Suprapubic skin (tissue), 4 donors: ENCODE data around the gene TCEAL7. TPM values are rescaled to one million over a fixed set of nuclear protein-coding genes. Genes with fewer than 3 reads are reported as not detected.
"Not testable (repeated sequence)": the region's sequence is repeated elsewhere in the genome, so short reads cannot be mapped to it uniquely, and the experiment has no call there.

Experiments used
- DNase-seq, 2 donors: peaks; one replicate each; pipeline ENCODE4 v3.0.0-alpha.2; 2019; ENCODE audit warnings: low spot score in 2 of 2
- H3K27ac ChIP-seq: fragments of 200-600 bp; sonication (generic); one replicate; pipeline ENCODE4 v1.5.1; 2019
- H3K27me3 ChIP-seq: fragments of 200-600 bp; sonication (generic); one replicate; pipeline ENCODE4 v1.5.1; 2019
- H3K36me3 ChIP-seq: fragments of 200-600 bp; sonication (generic); one replicate; pipeline ENCODE4 v1.5.1; 2019
- H3K4me1 ChIP-seq: fragments of 200-600 bp; sonication (generic); one replicate; pipeline ENCODE4 v1.5.1; 2019
- H3K4me3 ChIP-seq: fragments of 200-600 bp; sonication (generic); one replicate; pipeline ENCODE4 v1.5.1; 2019; ENCODE audit warnings: mild to moderate bottlenecking
- H3K9me3 ChIP-seq: fragments of 200-600 bp; sonication (generic); one replicate; pipeline ENCODE4 v1.5.1; 2019
- EP300 ChIP-seq: sonication (generic); formaldehyde crosslinking; IDR thresholded peaks from one replicate; pipeline ENCODE4 v1.6.1; 2017; ENCODE audit warnings: antibody characterized with exemption
- POLR2A ChIP-seq, 2 donors: fragments of 450-650 bp; IDR thresholded peaks; one replicate each; pipeline ENCODE4 v1.6.1; 2017; ENCODE audit warnings: antibody characterized with exemption in 2 of 2, mild to moderate bottlenecking in 2 of 2, moderate library complexity in 2 of 2
- POLR2AphosphoS5 ChIP-seq, 3 donors: sonication (generic); formaldehyde crosslinking; IDR thresholded peaks; one replicate each; pipeline ENCODE4 v1.6.1; 2017; ENCODE audit warnings: antibody characterized with exemption in 3 of 3
- WGBS: methylation state at CpG from one replicate; pipeline ENCODE4 v1.1.5; 2018; 5-methylcytosine and 5-hydroxymethylcytosine counted together
- total RNA-seq, 4 donors: library from RNA; depleted of rRNA; stranded (reverse); fragments of >200 nt; gene quantifications; one replicate each; pipeline ENCODE4 v1.1.0, GENCODE V29; 2016
- TF ChIP-seq, protein P1 (sequence below), 2 donors: fragments of 200-600 bp in 1 of 2; fragments of 450-650 bp in 1 of 2; sonication (generic) in 1 of 2; IDR thresholded peaks; one replicate each; pipeline ENCODE4 v1.5.1; 2016 to 2019; ENCODE audit warnings: antibody characterized with exemption in 2 of 2, mild to moderate bottlenecking in 1 of 2, moderate library complexity in 1 of 2

The TCEAL7 gene, protein sequence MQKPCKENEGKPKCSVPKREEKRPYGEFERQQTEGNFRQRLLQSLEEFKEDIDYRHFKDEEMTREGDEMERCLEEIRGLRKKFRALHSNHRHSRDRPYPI
- 1 to 10 TPM in 3 of 4 donors, under 1 TPM in 1; 0.72 to 2.5 (median 1.9) TPM for total RNA-seq

DNA sequence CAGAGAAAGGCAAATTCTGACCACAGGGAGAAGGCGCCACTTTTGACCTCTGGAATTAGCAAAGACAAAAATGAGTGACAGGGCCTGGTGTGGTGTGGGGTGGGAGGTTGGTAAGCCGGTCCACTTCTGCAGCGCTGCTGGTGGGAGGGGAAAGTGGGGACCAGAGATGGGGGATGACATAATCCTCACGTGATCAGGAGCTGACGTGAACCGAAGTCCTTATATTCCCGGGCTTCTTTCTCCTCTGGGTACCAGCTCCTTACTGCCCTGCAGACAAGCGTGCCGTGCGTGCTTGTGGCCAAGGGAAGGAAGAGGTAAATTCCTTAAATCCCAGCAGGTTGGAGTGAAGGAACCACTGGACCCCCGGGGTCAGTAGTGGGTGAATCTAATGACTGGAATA is at the start of gene TCEAL7:
Gene TCEAL7 (plus strand): TSS at position 249 of the 400 bp plus-strand sequence. CDS start 1,165 bp downstream, outside the sequence.
- Histone ChIP-seq H3K9me3 (no peaks in the 10 kb centered on the region), H3K27ac (no peak within 1 kb of the TSS), H3K4me1 (no peaks in the 10 kb centered on the region), H3K27me3 (no peaks in the 10 kb centered on the region), H3K4me3 (peak within 1 kb of the TSS; percentile 30), H3K36me3 (no peaks in the 10 kb centered on the region)
- 41% methylated on average over 11 of the region's 11 CpGs for WGBS
- no peak for DNase-seq
- TF ChIP-seq, protein P1, sequence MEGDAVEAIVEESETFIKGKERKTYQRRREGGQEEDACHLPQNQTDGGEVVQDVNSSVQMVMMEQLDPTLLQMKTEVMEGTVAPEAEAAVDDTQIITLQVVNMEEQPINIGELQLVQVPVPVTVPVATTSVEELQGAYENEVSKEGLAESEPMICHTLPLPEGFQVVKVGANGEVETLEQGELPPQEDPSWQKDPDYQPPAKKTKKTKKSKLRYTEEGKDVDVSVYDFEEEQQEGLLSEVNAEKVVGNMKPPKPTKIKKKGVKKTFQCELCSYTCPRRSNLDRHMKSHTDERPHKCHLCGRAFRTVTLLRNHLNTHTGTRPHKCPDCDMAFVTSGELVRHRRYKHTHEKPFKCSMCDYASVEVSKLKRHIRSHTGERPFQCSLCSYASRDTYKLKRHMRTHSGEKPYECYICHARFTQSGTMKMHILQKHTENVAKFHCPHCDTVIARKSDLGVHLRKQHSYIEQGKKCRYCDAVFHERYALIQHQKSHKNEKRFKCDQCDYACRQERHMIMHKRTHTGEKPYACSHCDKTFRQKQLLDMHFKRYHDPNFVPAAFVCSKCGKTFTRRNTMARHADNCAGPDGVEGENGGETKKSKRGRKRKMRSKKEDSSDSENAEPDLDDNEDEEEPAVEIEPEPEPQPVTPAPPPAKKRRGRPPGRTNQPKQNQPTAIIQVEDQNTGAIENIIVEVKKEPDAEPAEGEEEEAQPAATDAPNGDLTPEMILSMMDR (IDR thresholded peaks at IDR 0.05) = no peak
- TF ChIP-seq POLR2A (IDR thresholded peaks at IDR 0.05) = no peak
- no peak for TF ChIP-seq POLR2AphosphoS5 (IDR thresholded peaks at IDR 0.05)
- no peak for TF ChIP-seq EP300

DNA sequence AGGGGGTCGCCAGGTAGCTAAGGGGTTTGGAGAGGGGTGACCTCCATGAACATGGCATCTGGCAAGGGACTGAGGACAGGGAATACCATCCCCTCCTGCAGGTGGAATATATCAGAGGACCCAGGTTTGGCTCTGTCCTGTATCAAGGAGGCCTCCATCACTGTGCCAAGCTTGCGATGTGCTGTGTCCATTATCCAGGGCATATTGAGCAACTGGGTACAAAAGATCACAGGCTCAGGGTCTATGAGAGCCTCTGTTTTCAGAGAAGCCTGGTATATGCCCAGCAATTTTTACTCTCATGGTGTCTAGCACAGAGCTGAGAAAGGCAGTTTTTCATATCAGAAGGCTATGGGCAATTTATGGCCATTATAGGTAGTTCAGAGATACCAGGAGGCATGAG is 36.9 kb upstream of the TCEAL7 start:
- Histone ChIP-seq H3K4me1 (no peaks in the 10 kb centered on the region), H3K27me3 (no peaks in the 10 kb centered on the region), H3K27ac (no peak overlapping the region), H3K36me3 (no peaks in the 10 kb centered on the region), H3K9me3 (no peaks in the 10 kb centered on the region), H3K4me3 (no peak overlapping the region)
- no peak for TF ChIP-seq EP300
- TF ChIP-seq, protein P1 (IDR thresholded peaks at IDR 0.05) = no peak
- no peak for TF ChIP-seq POLR2A (IDR thresholded peaks at IDR 0.05)
- no peak for TF ChIP-seq POLR2AphosphoS5 (IDR thresholded peaks at IDR 0.05)
- WGBS = 100% methylated on average over 1 of the region's 2 CpGs
- no peak for DNase-seq

DNA sequence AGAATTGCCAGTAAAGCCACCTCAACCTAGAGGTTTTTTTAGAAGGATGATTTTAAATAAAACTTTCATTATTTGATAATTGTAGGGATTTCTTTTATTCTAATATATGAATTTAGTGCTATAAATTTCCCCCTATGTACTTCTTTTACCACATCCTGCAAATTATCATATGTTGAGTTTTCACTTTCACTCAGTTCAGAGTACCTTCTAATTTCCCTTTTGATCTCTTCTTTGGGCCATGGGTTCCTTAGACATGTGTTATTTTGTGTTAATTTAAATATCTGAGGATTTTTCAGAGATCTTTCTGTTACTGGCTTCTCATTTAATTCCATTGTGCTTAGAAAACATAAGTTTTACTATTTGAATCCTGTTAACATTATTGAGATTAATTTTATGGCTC is 25.3 kb upstream of the TCEAL7 start:
- Histone ChIP-seq H3K36me3 (no peaks in the 10 kb centered on the region), H3K4me1 (no peaks in the 10 kb centered on the region), H3K27me3 (no peaks in the 10 kb centered on the region)

DNA sequence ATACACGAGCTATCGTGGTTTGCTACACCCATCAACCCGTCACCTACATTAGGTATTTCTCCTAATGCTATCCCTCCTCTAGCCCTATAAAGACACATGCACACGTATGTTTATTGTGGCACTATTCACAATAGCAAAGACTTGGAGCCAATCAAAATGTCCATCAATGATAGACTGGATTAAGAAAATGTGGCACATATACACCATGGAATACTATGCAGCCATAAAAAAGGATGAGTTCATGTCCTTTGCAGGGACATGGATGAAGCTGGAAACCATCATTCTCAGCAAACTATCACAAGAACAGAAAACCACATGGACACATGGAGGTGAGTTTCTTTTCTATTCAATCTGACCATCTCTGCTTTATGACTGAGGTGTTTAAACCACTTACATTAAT is 24.4 kb upstream of the TCEAL7 start:
- whole genome bisulfite sequencing = 87% methylated on average over 4 of the region's 4 CpGs
- H3K4me1 ChIP-seq, H3K27me3 ChIP-seq, DNase-seq, H3K4me3 ChIP-seq, H3K36me3 ChIP-seq, H3K9me3 ChIP-seq, H3K27ac ChIP-seq: not testable (repeated sequence)

More for the DNA sequence above, 25.3 kb upstream of the TCEAL7 start:
- TF ChIP-seq POLR2A (IDR thresholded peaks at IDR 0.05) (no peak), EP300 (no peak), POLR2AphosphoS5 (IDR thresholded peaks at IDR 0.05) (no peak)
- TF ChIP-seq, protein P1 (IDR thresholded peaks at IDR 0.05) = no peak
- Histone ChIP-seq H3K27ac (no peak overlapping the region), H3K9me3 (no peaks in the 10 kb centered on the region), H3K4me3 (no peak overlapping the region)
- DNase-seq = no peak

DNA sequence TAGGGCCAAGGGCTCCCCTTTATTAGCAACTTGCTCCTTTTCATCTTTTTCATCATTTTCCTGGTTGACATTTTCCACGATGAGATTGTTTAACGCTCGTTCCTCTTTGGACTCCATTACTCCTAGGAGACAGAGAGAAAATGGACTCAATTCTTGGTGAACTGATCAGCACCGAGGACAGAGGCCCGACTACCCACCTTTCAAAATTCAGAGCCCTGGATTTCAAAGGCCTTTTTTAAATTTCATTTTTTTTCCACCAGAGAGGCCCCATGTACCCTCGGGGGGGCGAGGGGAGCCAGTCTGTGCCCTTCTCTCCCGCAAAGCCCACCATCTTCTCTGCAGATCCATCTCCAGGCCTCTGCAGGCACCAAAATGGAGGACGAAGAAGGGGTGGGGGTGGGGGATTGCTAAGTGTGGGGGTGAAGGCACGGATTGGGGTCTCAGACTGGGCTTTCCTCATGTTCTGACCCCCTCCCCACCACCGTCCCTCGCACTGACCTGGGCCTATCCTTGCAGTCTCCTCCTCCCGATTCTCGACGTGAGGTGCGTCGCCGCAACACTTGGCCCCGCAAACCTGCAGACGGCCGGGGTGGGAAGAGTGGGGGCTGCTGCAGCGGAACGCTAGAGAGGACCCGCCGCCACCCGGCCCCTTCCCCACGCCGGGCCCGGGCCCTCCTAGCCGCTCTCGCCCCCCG is 20.0 kb upstream of the TCEAL7 start:
- H3K36me3 ChIP-seq = no peaks in the 10 kb centered on the region
- 59% methylated on average over 18 of the region's 32 CpGs for WGBS
- no peak for DNase-seq
- no peaks in the 10 kb centered on the region for H3K9me3 ChIP-seq
- peak overlapping the region; percentile 66 for H3K4me3 ChIP-seq
- no peak overlapping the region for H3K27ac ChIP-seq
- peaks cover 10% of the 10 kb centered on the region for H3K4me1 ChIP-seq
- TF ChIP-seq EP300 (no peak), POLR2A (IDR thresholded peaks at IDR 0.05) (no peak), POLR2AphosphoS5 (IDR thresholded peaks at IDR 0.05) (no peak)
- TF ChIP-seq, protein P1 (IDR thresholded peaks at IDR 0.05) = no peak
- no peaks in the 10 kb centered on the region for H3K27me3 ChIP-seq
